Endothelial cell (in vitro differentiated cells): ENCODE results near the gene OR5L1. TPM values are rescaled to one million over a fixed set of nuclear protein-coding genes. Genes with fewer than 3 reads are reported as not detected.

Experiments used
- DNase-seq: peaks from one replicate; pipeline ENCODE4 v3.0.0; 2021; ENCODE audit warnings: low spot score
- H3K27ac Mint-ChIP-seq: one replicate; pipeline ENCODE4 v1.8.0; 2021; ENCODE audit warnings: mixed read lengths, inconsistent platforms; ENCODE audit not compliant: unreplicated experiment
- H3K27me3 Mint-ChIP-seq: one replicate; pipeline ENCODE4 v1.8.0; 2021; ENCODE audit warnings: mild to moderate bottlenecking, moderate library complexity, mixed read lengths, inconsistent platforms; ENCODE audit not compliant: unreplicated experiment
- H3K36me3 Mint-ChIP-seq: one replicate; pipeline ENCODE4 v1.8.0; 2021; ENCODE audit warnings: mild to moderate bottlenecking, low read depth, mixed read lengths, inconsistent platforms; ENCODE audit not compliant: unreplicated experiment
- H3K4me1 Mint-ChIP-seq: one replicate; pipeline ENCODE4 v1.8.0; 2021; ENCODE audit warnings: mild to moderate bottlenecking, mixed read lengths, inconsistent platforms; ENCODE audit not compliant: unreplicated experiment
- H3K4me3 Mint-ChIP-seq: one replicate; pipeline ENCODE4 v1.8.0; 2021; ENCODE audit warnings: mild to moderate bottlenecking, mixed read lengths, inconsistent platforms; ENCODE audit not compliant: unreplicated experiment
- H3K9me3 Mint-ChIP-seq: one replicate; pipeline ENCODE4 v1.8.0; 2021; ENCODE audit warnings: mixed read lengths, inconsistent platforms; ENCODE audit not compliant: unreplicated experiment
- CTCF ChIP-seq: fragments of 200-600 bp; sonication (generic); IDR thresholded peaks from one replicate; pipeline ENCODE4 v1.5.0; 2021; ENCODE audit warnings: antibody characterized with exemption; ENCODE audit not compliant: unreplicated experiment
- long read RNA-seq: library from polyadenylated mRNA; unstranded; transcript quantifications from one replicate; pipeline ENCODE4 v2.0.0, GENCODE V29; 2020; ENCODE audit not compliant: unreplicated experiment
- total RNA-seq: library from RNA; stranded (reverse); fragmentation: NEBNext Ultra II Directional; extraction: Animal tissue kit (Norgen Biotek cat#: 25700); gene quantifications from one replicate; pipeline ENCODE4 v1.2.1, GENCODE V29; 2021; ENCODE audit not compliant: unreplicated experiment

OR5L1 gene
- total RNA-seq: not detected
- long read RNA-seq: 0 reads

- no peak within 1 kb of the TSS for H3K27ac Mint-ChIP-seq
- peaks cover 11% of the 10 kb centered on the region for H3K9me3 Mint-ChIP-seq
- no peaks in the 10 kb centered on the region for H3K36me3 Mint-ChIP-seq
- DNase-seq: no peak
- no peak within 1 kb of the TSS for H3K4me3 Mint-ChIP-seq
- no peaks in the 10 kb centered on the region for H3K4me1 Mint-ChIP-seq
- peaks cover 2% of the 10 kb centered on the region for H3K27me3 Mint-ChIP-seq
- TF ChIP-seq CTCF: no peak
Measured at GRCh38 chr11:55811067-55811466, at the start of gene OR5L1. OR5L1 (plus strand) TSS chr11:55811367; CDS start chr11:55811467, 100 bp downstream.

- H3K27me3 Mint-ChIP-seq: no peaks in the 10 kb centered on the region
- H3K36me3 Mint-ChIP-seq: no peaks in the 10 kb centered on the region
- no peak for DNase-seq
- no peak for TF ChIP-seq CTCF
- H3K9me3 Mint-ChIP-seq: peaks cover 22% of the 10 kb centered on the region
- no peak within 1 kb of the TSS for H3K4me3 Mint-ChIP-seq
- no peaks in the 10 kb centered on the region for H3K4me1 Mint-ChIP-seq
- no peak within 1 kb of the TSS for H3K27ac Mint-ChIP-seq
Measured at GRCh38 chr11:55773138-55773537, 38.0 kb upstream of the OR5L1 start, which contains the start of gene OR5D13. OR5D13 (plus strand) TSS chr11:55773438; CDS start chr11:55773438, 0 bp downstream.

GRCh38 chr11:55791606-55792005 is 19.6 kb upstream of the OR5L1 start:
- Mint-ChIP-seq H3K36me3 (peaks cover 4% of the 10 kb centered on the region), H3K4me3 (no peak overlapping the region), H3K27ac (no peak overlapping the region), H3K4me1 (no peaks in the 10 kb centered on the region), H3K9me3 (peaks cover 30% of the 10 kb centered on the region), H3K27me3 (peaks cover 1% of the 10 kb centered on the region)
- no peak for TF ChIP-seq CTCF
- no peak for DNase-seq

DNA sequence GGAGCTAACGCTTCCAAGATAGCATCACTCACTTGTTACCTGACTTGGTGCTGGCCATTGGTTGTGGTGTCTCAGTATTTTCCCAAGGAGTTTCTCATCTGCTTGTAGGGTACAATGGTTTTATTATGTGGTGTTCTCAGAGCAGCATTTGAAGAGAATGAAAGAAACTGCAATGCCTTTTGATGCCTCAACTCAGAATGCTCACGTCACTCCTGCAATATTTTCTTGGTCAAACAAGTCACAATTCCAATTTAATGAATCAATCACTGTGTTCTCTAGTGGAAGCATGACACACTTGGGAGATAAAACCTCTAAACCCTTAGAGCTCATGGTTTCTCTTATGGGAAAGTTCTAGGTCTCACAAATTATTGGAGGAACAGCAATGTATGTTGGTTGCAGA is 17.8 kb upstream of the OR5L1 start:
- H3K36me3 Mint-ChIP-seq: no peaks in the 10 kb centered on the region

GRCh38 chr11:55795256-55795655 is 15.9 kb upstream of the OR5L1 start, which contains the start of gene OR5D14:
OR5D14 (plus strand) TSS chr11:55795556; CDS start chr11:55795556, 0 bp downstream.
- Mint-ChIP-seq H3K27ac (no peak within 1 kb of the TSS), H3K27me3 (peaks cover 3% of the 10 kb centered on the region), H3K4me3 (no peak within 1 kb of the TSS), H3K9me3 (peaks cover 20% of the 10 kb centered on the region), H3K4me1 (no peaks in the 10 kb centered on the region), H3K36me3 (no peaks in the 10 kb centered on the region)
- no peak for TF ChIP-seq CTCF
- DNase-seq: no peak

More for the DNA sequence above, 17.8 kb upstream of the OR5L1 start:
- Mint-ChIP-seq H3K4me1 (no peaks in the 10 kb centered on the region), H3K9me3 (peaks cover 20% of the 10 kb centered on the region), H3K27ac (no peak overlapping the region), H3K4me3 (no peak overlapping the region), H3K27me3 (peaks cover 3% of the 10 kb centered on the region)
- DNase-seq: no peak
- no peak for TF ChIP-seq CTCF
